Stimulated activated naive CD8-positive, alpha-beta T cell treated with anti-CD3 and anti-CD28 coated beads, Interleukin-15, Interleukin-2, amounts not matched to agents 100 U/mL and 50 U/mL, for 24 hours (primary cell): ENCODE results near the gene ATXN10.
"Not testable (repeated sequence)": the region's sequence is repeated elsewhere in the genome, so short reads cannot be mapped to it uniquely, and the experiment has no call there.

Experiments used
- ATAC-seq: fragments of 150-1000 bp; cut with Tn5 transposase; one replicate; pipeline ENCODE4 v1.10.0; 2021
- DNase-seq: peaks from one replicate; pipeline ENCODE4 v3.0.0; 2021

ATXN10 gene

DNA sequence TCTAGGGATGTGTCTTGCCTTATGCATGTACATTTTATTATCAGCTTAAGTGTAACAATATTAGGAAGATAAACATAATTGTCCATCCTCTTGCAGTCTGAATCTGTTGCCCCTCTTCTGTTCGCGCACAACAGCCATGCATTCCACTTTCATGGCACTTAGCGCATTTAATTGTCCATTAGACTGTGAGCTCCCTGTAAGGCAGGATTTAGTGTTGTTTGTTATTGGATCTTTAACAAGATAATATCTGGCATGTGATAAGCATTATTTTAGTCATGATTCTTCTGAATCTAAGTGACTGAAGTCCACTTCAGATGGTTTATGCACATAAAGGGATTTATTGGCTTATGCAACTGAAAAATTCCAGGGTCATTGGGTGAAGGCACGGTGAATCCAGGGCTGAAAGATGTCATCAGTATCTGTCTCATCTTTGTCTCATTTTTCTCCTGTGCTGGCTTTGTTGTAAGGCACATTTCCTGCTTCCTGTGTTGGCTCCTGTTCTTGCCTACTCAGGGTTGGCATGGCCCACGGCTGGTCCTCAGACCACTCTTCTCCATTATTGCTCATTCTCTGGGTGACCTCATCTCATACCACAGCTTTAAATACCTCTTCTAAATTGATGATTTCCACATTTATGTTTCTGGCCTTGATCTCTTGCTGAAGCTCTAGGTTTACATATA lies 37.6 kb downstream of the ATXN10 start:
- no peak for DNase-seq
- ATAC-seq = peak; percentile 69

DNA sequence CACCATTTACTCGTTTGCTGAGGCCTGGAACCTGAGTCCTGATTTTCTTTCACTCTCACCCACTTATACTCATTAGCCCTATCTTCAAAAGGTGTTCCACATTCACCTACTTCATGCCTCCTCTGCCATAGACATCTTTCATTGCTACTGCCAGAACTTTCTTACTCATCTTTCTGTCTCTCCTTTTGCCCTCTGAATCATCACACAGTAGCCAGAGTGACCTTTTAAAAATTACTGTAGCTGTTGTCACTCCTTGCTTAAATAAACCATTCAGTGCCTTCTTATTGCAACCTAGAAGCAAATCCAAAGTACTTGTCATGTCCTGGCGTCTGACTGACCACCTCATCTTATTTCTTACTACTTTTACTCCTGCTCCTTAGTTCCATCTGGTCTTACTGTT lies 38.2 kb downstream of the ATXN10 start:
- peak; percentile 61 for ATAC-seq

DNA sequence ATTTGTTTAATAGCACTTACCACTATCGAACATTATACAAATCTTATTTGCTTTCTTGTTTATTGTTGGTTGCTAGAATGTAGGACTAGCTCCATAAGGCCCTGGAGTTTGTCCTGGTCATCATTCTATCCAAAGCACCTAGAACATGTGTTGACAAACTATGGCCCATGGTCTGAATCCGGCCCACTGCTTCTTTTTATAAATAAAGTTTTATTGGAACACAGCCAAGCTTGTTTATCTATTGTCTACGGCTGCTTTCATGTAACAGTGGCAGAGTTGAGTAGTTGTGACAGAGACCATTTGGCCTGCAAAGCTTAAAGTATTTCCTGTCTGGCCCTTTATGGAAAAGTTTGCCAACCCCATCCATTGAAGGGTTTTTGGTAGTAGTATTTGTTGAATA lies 38.8 kb downstream of the ATXN10 start:
- DNase-seq (no peak), ATAC-seq (no peak)

More for the DNA sequence above, 38.2 kb downstream of the ATXN10 start:
- no peak for DNase-seq

- DNase-seq, ATAC-seq: not testable (repeated sequence)
These were observed 42.8 kb downstream of the ATXN10 start for GRCh38 chr22:45714390-45714789.

GRCh38 chr22:45717789-45718188 lies 46.2 kb downstream of the ATXN10 start:
- no peak for ATAC-seq

GRCh38 chr22:45718391-45718790 lies 46.8 kb downstream of the ATXN10 start:
- ATAC-seq (no peak), DNase-seq (no peak)

More at GRCh38 chr22:45717789-45718188, 46.2 kb downstream of the ATXN10 start:
- no peak for DNase-seq

- DNase-seq = no peak
- ATAC-seq = no peak
These were observed 49.3 kb downstream of the ATXN10 start for GRCh38 chr22:45720839-45721378.

DNA sequence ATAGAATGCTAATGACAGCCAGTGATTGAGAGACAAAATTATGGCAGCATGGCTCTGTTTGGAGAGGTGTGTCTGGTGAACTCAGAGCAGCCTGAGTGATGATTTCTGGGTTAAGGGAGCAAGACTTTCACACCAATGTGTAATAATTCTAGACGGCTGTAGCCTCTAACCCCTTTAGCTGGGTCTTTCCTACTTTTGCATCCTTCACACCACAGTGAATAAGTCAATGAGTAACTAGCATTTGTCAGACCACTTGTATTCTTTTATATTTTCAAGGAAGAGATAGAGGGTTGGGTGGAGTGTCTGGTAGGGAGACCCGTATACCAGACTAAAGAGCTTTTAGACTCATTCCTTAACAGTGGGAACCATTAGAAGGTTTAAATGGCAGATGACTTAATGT lies 50.4 kb downstream of the ATXN10 start:
- ATAC-seq (no peak), DNase-seq (no peak)

GRCh38 chr22:45726081-45726480 lies 54.4 kb downstream of the ATXN10 start:
- no peak for ATAC-seq
- no peak for DNase-seq

DNA sequence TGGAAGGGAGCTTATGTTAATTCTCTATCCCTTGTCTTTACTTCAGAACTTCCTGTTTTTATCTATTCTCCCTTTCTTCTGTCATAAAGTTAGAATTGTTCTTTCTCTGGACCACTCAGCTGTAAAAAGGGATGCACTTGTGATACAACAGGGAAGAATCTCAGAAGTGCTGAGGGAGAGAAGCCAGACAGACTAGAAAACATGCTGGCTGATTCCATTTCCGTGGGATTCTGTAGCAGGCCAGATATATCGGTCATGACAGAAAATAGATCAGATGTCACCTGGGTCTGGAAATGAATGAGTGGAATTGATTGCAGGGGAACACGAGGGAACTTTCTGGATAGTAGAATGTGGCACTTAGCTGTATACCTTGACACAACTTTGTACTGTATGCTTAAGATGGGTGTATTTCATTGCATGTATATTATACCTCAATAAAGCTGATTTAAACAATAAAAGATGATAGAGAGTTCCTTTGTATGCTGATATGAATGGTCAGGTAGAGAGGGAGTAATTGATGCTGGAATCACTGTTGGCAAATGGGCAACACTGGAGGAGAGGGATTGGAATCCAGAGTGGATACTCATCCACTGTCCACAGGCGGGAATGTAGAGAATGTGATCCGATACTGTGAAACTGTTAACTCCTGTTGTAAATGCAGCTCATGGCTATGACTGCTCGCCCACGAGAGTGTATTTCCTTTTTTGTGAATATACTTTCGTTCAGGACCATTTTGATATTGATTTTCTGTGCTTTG lies 59.6 kb downstream of the ATXN10 start:
- DNase-seq = no peak
- no peak for ATAC-seq

- DNase-seq = no peak
- ATAC-seq = no peak
These were observed 60.3 kb downstream of the ATXN10 start for GRCh38 chr22:45731798-45732495.

DNA sequence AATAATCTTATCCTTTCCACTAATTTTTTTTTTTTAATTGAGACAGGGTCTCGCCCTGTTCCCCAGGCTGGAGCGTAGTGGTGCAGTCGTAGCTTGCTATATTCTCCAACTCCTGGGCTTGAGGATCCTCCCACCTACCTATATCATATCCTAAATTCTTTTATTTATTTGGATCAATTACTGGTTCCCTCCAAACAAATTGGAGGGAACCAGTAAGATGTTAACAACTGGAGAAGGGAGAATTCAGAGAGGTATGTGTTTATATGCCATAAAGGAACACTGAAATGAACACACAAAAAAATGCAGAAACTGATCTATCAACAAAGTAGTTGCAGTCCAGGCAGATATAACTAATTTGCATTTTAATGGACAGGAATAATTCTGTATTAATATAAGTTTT lies 63.6 kb downstream of the ATXN10 start:
- DNase-seq (no peak), ATAC-seq (no peak)

GRCh38 chr22:45738206-45738605 lies 66.6 kb downstream of the ATXN10 start:
- no peak for ATAC-seq

GRCh38 chr22:45740236-45740635 lies 68.6 kb downstream of the ATXN10 start:
- no peak for DNase-seq

More at GRCh38 chr22:45738206-45738605, 66.6 kb downstream of the ATXN10 start:
- no peak for DNase-seq

DNA sequence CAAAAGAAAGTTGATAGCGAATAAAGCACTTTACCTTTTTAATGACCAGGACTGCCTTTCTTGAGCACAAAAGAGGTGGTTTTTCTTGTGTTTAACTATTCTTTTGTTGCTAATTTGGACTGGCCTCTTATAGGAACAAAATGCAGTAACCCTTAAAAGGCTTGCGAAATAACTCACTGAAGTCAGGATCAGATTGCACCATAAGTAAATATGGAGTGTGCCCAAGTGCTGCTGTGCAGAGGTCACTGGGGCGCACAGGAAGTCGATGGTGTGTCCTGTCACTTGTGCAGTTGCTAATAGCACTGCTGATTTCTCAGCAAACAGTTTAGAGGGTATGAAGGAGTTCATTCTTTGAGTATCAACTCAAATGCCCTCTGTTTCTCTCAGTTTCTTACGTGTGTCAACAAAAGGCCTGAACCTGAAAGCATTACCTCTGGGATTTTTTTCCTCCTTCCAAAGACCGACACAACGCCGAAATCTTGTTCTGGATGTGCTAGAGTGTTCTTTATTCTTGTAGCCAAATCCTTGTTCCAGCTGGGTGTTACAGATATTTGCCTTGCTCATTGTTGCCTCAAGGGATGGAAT lies 71.3 kb downstream of the ATXN10 start:
- DNase-seq = no peak

More at GRCh38 chr22:45740236-45740635, 68.6 kb downstream of the ATXN10 start:
- no peak for ATAC-seq

GRCh38 chr22:45743687-45744086 lies 72.1 kb downstream of the ATXN10 start:
- ATAC-seq = no peak

More for the DNA sequence above, 71.3 kb downstream of the ATXN10 start:
- ATAC-seq = no peak

GRCh38 chr22:45744442-45744841 lies 72.8 kb downstream of the ATXN10 start:
- no peak for DNase-seq

More at GRCh38 chr22:45743687-45744086, 72.1 kb downstream of the ATXN10 start:
- no peak for DNase-seq

GRCh38 chr22:45750626-45751025 lies 79.0 kb downstream of the ATXN10 start:
- DNase-seq = no peak
- ATAC-seq = no peak

More at GRCh38 chr22:45744442-45744841, 72.8 kb downstream of the ATXN10 start:
- no peak for ATAC-seq

DNA sequence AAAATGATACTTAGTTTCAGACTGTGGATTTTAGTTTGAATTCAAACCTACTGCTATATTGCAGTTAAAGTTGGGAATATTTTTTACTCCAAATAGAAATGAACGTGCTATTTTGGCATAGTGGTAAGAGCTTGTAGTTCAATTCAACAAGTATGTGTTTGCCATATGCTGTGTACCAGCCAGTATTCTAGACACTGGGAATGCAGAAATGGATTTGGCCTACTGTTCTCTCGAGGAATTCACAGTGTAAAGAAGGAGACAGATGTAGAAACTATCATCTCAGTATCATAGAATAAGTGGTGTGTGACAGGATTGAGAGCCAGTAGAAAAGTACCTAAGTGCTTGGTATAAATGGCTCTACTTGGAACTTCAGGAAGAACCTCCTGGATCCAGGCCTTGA lies 80.4 kb downstream of the ATXN10 start:
- ATAC-seq = no peak
- DNase-seq = no peak

- no peak for ATAC-seq
- DNase-seq = no peak
These were observed 83.2 kb downstream of the ATXN10 start for GRCh38 chr22:45754822-45755221.

DNA sequence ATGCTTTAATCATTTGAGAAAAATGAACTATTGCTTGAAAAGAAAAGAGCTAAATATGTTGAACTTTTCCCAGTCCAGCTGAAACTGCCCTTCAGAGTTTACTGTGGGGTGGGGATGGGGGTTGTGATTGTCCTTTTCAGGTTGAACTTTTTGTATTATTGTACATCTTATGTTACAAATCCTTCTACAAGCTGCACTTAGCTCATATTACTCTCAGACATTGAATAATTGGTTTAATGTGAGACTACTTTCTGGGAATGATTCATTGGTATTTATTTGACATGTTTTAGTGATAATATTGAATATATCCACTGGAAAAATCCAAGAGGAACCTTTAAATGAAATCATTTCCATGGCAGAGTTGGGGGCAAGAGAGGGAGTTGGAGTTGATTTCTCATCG lies 84.9 kb downstream of the ATXN10 start:
- DNase-seq = no peak
- ATAC-seq = no peak

GRCh38 chr22:45757068-45757467 lies 85.4 kb downstream of the ATXN10 start:
- no peak for DNase-seq
- ATAC-seq = no peak
